A549 (cell line): ENCODE measurements around the gene SRSF10. TPM values are rescaled to one million over a fixed set of nuclear protein-coding genes. Genes with fewer than 3 reads are reported as not detected.

Source experiments
- ATAC-seq, 2 experiments: fragments of 200-7000 bp in 1 of 2; fragments of >200 bp in 1 of 2; cut with Nextera tagmentation in 1 of 2; cut with Tn5 transposase in 1 of 2; 3 replicates each; pipeline versions ENCODE4 v1.8.0 to v1.9.1; 2018 to 2020; ENCODE audit warnings: mild to moderate bottlenecking in 1 of 2, moderate library complexity in 1 of 2
- CTCF ChIA-PET: fragments of 300-600 bp; sonication (Branson Sonifier 250); formaldehyde crosslinking; extraction: SDS; loops from one replicate; lab custom pipeline; 2021; ENCODE audit warnings: antibody characterized with exemption, inconsistent platforms; lab: Yijun Ruan, JAX
- POLR2A ChIA-PET: fragments of 350-600 bp; formaldehyde crosslinking; extraction: SDS; loops from one replicate; lab custom pipeline; 2021; ENCODE audit warnings: antibody characterized with exemption, inconsistent platforms; lab: Yijun Ruan, JAX
- DNase-seq, 2 experiments: peaks; one replicate each; pipeline versions ENCODE4 v3.0.0 to v3.0.0-alpha.2; 2011 to 2016; ENCODE audit warnings: low read depth in 1 of 2, low spot score in 1 of 2
- FAIRE-seq: peaks from 2 replicates; lab custom pipeline; 2011; peaks lifted over from hg19 to GRCh38; lab: Jason Lieb, UNC
- H3K27ac ChIP-seq, 2 experiments: fragments of >200 bp; sonication (Bioruptor Twin); formaldehyde crosslinking; 3 replicates each; pipeline ENCODE4 v1.5.1; 2016 to 2017
- H3K4me1 ChIP-seq: fragments of >200 bp; sonication (Bioruptor Twin); formaldehyde crosslinking; 3 replicates; pipeline ENCODE4 v1.6.1; 2016
- H3K4me2 ChIP-seq: fragments of >200 bp; sonication (Bioruptor Twin); formaldehyde crosslinking; 3 replicates; pipeline ENCODE4 v1.6.1; 2016
- H3K4me3 ChIP-seq: fragments of >200 bp; sonication (Bioruptor Twin); formaldehyde crosslinking; 3 replicates; pipeline ENCODE4 v1.5.1; 2016
- H3K9me3 ChIP-seq: fragments of >200 bp; sonication (Bioruptor Twin); formaldehyde crosslinking; 3 replicates; pipeline ENCODE4 v1.6.1; 2016
- BHLHE40 ChIP-seq: IDR thresholded peaks from 2 replicates; pipeline ENCODE4 v1.6.1; 2012; ENCODE audit warnings: low read depth, low read length, inconsistent platforms
- CBX2 ChIP-seq: fragments of 200-600 bp; sonication (generic); IDR thresholded peaks from 2 replicates; pipeline ENCODE4 v1.6.1; 2016; ENCODE audit warnings: low read depth, mild to moderate bottlenecking, borderline replicate concordance
- CBX8 ChIP-seq: fragments of 200-600 bp; sonication (generic); IDR thresholded peaks from 2 replicates; pipeline ENCODE4 v1.6.1; 2016
- CHD2 ChIP-seq: fragments of 150-350 bp; IDR thresholded peaks from 2 replicates; pipeline ENCODE4 v1.6.1; 2014; ENCODE audit warnings: low read length; ENCODE audit not compliant: partially characterized antibody
- EHF ChIP-seq: fragments of 250-450 bp; sonication (Bioruptor Pico); IDR thresholded peaks from 2 replicates; pipeline ENCODE4 v1.5.0; 2020; ENCODE audit warnings: mild to moderate bottlenecking
- EP300 ChIP-seq, 2 experiments: fragments of >200 bp; sonication (Bioruptor Twin); formaldehyde crosslinking; IDR thresholded peaks; 2 replicates in 1 of 2; 3 replicates in 1 of 2; pipeline ENCODE4 v1.6.1; 2016 to 2017
- ESRRA ChIP-seq: fragments of 150-350 bp; IDR thresholded peaks from 2 replicates; pipeline ENCODE4 v1.6.1; 2014; ENCODE audit warnings: mild to moderate bottlenecking, low read length, borderline replicate concordance
- FOSL2 ChIP-seq, 2 experiments: fragments of 450-650 bp in 1 of 2; fragments of >200 bp in 1 of 2; sonication (Bioruptor Twin) in 1 of 2; formaldehyde crosslinking; IDR thresholded peaks; 2 replicates each; pipeline versions ENCODE4 v1.5.0 to v1.6.1; 2016 to 2020; ENCODE audit warnings: mild to moderate bottlenecking in 1 of 2, moderate library complexity in 1 of 2
- HOXA7 ChIP-seq: fragments of 250-450 bp; sonication (Bioruptor Pico); IDR thresholded peaks from 2 replicates; pipeline ENCODE4 v1.5.0; 2020; ENCODE audit warnings: mild to moderate bottlenecking, moderate library complexity
- HOXB5 ChIP-seq: fragments of 250-450 bp; sonication (Bioruptor Pico); IDR thresholded peaks from 2 replicates; pipeline ENCODE4 v1.5.0; 2020; ENCODE audit warnings: mild to moderate bottlenecking, moderate library complexity
- JUNB ChIP-seq: fragments of >200 bp; sonication (Bioruptor Twin); formaldehyde crosslinking; IDR thresholded peaks from 2 replicates; pipeline ENCODE4 v1.6.1; 2016
- MAZ ChIP-seq: fragments of 150-350 bp; IDR thresholded peaks from 2 replicates; pipeline ENCODE4 v1.6.1; 2014; ENCODE audit warnings: antibody characterized with exemption, low read depth, low read length, borderline replicate concordance
- MYC ChIP-seq: IDR thresholded peaks from 2 replicates; pipeline ENCODE4 v1.6.1; 2012; ENCODE audit warnings: mild to moderate bottlenecking, inconsistent platforms, low read length, improper control_type of control experiment, borderline replicate concordance
- NPAS2 ChIP-seq: fragments of 250-450 bp; sonication (Bioruptor Pico); IDR thresholded peaks from 2 replicates; pipeline ENCODE4 v1.8.0; 2022; ENCODE audit warnings: mild to moderate bottlenecking, moderate library complexity, borderline replicate concordance
- NR3C1 ChIP-seq: fragments of >200 bp; sonication (Bioruptor Twin); formaldehyde crosslinking; IDR thresholded peaks from 3 replicates; pipeline ENCODE4 v1.6.1; 2017
- PHF8 ChIP-seq: fragments of 200-600 bp; sonication (generic); IDR thresholded peaks from 2 replicates; pipeline ENCODE4 v1.6.1; 2016; ENCODE audit warnings: low read depth, mild to moderate bottlenecking, antibody characterized with exemption, moderate library complexity, borderline replicate concordance
- RARB ChIP-seq: fragments of 250-450 bp; sonication (Bioruptor Pico); IDR thresholded peaks from 2 replicates; pipeline ENCODE4 v1.8.0; 2021; ENCODE audit warnings: mild to moderate bottlenecking, moderate library complexity
- RCOR1 ChIP-seq: fragments of 150-350 bp; IDR thresholded peaks from 2 replicates; pipeline ENCODE4 v1.6.1; 2014; ENCODE audit warnings: antibody characterized with exemption, low read length, low read depth
- RFX5 ChIP-seq: fragments of 450-650 bp; IDR thresholded peaks from 2 replicates; pipeline ENCODE4 v1.7.1; 2014; ENCODE audit warnings: antibody characterized with exemption, mild to moderate bottlenecking, moderate library complexity
- RNF2 ChIP-seq: fragments of 200-600 bp; sonication (generic); IDR thresholded peaks from 2 replicates; pipeline ENCODE4 v1.6.1; 2016; ENCODE audit warnings: low read depth, mild to moderate bottlenecking, antibody characterized with exemption, moderate library complexity, borderline replicate concordance
- SMC3 ChIP-seq: fragments of >200 bp; sonication (Bioruptor Twin); formaldehyde crosslinking; IDR thresholded peaks from 3 replicates; pipeline ENCODE4 v1.6.1; 2018; ENCODE audit warnings: inconsistent platforms
- SREBF2 ChIP-seq: fragments of 450-650 bp; IDR thresholded peaks from 2 replicates; pipeline ENCODE4 v1.6.1; 2014; ENCODE audit warnings: mild to moderate bottlenecking, moderate library complexity
- TFCP2L1 ChIP-seq: fragments of 250-450 bp; sonication (Bioruptor Pico); IDR thresholded peaks from 2 replicates; pipeline ENCODE4 v1.5.0; 2021; ENCODE audit warnings: mild to moderate bottlenecking
- TP53 ChIP-seq: fragments of 250-450 bp; sonication (Bioruptor Pico); IDR thresholded peaks from 2 replicates; pipeline ENCODE4 v1.5.0; 2021; ENCODE audit warnings: mild to moderate bottlenecking, moderate library complexity
- ZC3H11A ChIP-seq: fragments of 450-650 bp; IDR thresholded peaks from 2 replicates; pipeline ENCODE4 v1.6.1; 2014; ENCODE audit warnings: antibody characterized with exemption, mild to moderate bottlenecking
- WGBS: methylation state at CpG from one replicate; pipeline ENCODE4 v1.1.6; 2017; ENCODE audit errors: missing lambda C conversion rate; 5-methylcytosine and 5-hydroxymethylcytosine counted together
- polyA minus RNA-seq: library from RNA; depleted of rRNA, polyadenylated mRNA; stranded (reverse); fragments of >200 nt; gene quantifications from 2 replicates; pipeline ENCODE4 v1.2.3, GENCODE V29; 2011; rRNA and poly(A)+ RNA removed
- polyA plus RNA-seq, 4 experiments: library from polyadenylated mRNA; depleted of rRNA in 3 of 4; stranded (reverse); fragments of >200 nt; fragmentation: RNase III in 1 of 4; extraction: RNeasy Plus Mini Kit Qiagen cat#74134 plus additional on column Dnase treatment in 1 of 4; gene quantifications; 2 replicates in 3 of 4; 3 replicates in 1 of 4; pipeline ENCODE4 v1.2.3, GENCODE V29; 2011 to 2017
- TF ChIP-seq, protein P1 (sequence below): IDR thresholded peaks from 2 replicates; pipeline ENCODE4 v1.6.1; 2012; ENCODE audit warnings: low read depth, borderline replicate concordance
- TF ChIP-seq, protein P2 (sequence below): fragments of 150-350 bp; IDR thresholded peaks from 2 replicates; pipeline ENCODE4 v1.6.1; 2014; ENCODE audit warnings: low read depth, mild to moderate bottlenecking, low read length
- TF ChIP-seq, protein P3 (sequence below): fragments of >200 bp; sonication (Bioruptor Twin); formaldehyde crosslinking; IDR thresholded peaks from 3 replicates; pipeline ENCODE4 v1.5.1; 2016
- TF ChIP-seq, protein P4 (sequence below): fragments of 450-650 bp; IDR thresholded peaks from 2 replicates; pipeline ENCODE4 v1.6.1; 2014; ENCODE audit warnings: antibody characterized with exemption
- TF ChIP-seq, protein P5 (sequence below): fragments of 250-450 bp; sonication (Bioruptor Pico); IDR thresholded peaks from 2 replicates; pipeline ENCODE4 v1.5.0; 2020; ENCODE audit warnings: low read depth, mild to moderate bottlenecking, moderate library complexity
- TF ChIP-seq, protein P6 (sequence below): fragments of 250-450 bp; sonication (Bioruptor Pico); IDR thresholded peaks from 2 replicates; pipeline ENCODE4 v1.5.0; 2021; ENCODE audit warnings: mild to moderate bottlenecking, moderate library complexity, borderline replicate concordance

The SRSF10 gene
- polyA plus RNA-seq (2011; rRNA removed) (119 and 180 TPM in 2 replicates), polyA plus RNA-seq (2017; fragmentation: RNase III; extraction: RNeasy Plus Mini Kit Qiagen cat#74134 plus additional on column Dnase treatment) (140 to 141 TPM (median 141 TPM) in 3 replicates), polyA minus RNA-seq (52.7 and 59.3 TPM in 2 replicates)
- polyA plus RNA-seq (2012; cell fraction: cytosol; rRNA removed), result 79.7 and 102 TPM in 2 replicates
- 74.1 and 125 TPM in 2 replicates for polyA plus RNA-seq (2012; cell fraction: nucleus; rRNA removed)

DNA sequence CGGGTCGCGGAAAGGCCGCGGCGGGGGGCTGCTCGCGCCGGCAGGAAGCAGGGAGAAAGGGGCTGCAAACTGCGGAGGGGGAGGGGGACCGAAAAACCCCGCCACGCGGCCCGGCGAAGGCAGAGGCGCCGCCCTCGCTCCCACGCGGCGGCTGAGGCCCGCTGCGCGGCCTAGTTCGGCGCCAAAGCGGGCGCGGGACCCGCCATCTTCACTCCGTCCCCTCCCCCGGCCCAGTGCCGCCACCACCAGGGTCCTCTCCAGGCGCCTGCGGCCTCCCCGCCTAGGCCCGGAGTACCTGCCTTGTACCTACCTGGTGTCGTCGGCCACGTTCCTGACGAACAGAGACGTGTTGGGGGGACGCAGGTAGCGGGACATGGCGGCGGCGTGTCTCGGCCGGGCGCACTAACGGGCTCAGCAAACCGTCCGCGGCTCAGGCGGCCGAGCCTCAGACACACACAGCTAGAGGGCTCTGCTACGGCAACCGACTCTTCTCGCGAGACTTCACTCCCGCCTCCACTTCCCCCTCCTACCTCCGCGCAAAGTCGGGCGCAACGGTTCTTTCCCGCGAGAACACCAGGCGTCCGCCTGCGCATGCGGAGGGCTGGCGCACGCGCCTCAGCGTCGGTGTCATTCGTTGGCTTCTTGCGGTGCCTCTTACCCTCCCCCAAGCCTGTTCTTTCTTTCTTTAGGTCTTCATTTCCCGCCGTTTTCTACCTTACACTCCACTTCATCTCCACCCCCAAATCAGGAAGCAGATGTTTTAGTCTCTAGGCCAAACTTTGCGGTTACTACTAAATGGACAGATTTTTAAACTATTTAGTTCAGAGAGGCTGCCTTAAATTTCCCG lies at the start of gene SRSF10:
TSS of gene SRSF10 (minus strand) at position 447 of the 847 bp plus-strand sequence. CDS start at position 375, 72 bp downstream.
- Histone ChIP-seq H3K4me3 (peak within 1 kb of the TSS; percentile 97), H3K27ac (peak within 1 kb of the TSS; percentile 98 to 100), H3K9me3 (no peaks in the 10 kb centered on the region), H3K4me1 (peaks cover 54% of the 10 kb centered on the region), H3K4me2 (peak within 1 kb of the TSS; percentile 85)
- WGBS, result 1% methylated on average over 46 of the region's 84 CpGs
- DNase-seq, result peak; percentile 87 to 98
- CTCF ChIA-PET, result interaction anchor here (0.7 to 2.3 kb wide), 7 partner anchors 9 to 63 kb away, joined by 3 to 7 read pairs (median 5); no protein-coding TSS in a partner anchor
- ATAC-seq, result peak; percentile 96 to 99
- no peak for FAIRE-seq
- POLR2A ChIA-PET, result interaction anchor here (0.6 to 1.5 kb wide), 11 partner anchors 16 to 66 kb away, joined by 3 to 13 read pairs (median 5); no protein-coding TSS in a partner anchor
- TF ChIP-seq RARB (CRISPR knock-in tag) (no peak), TFCP2L1 (CRISPR knock-in tag) (peak; percentile 31; the same call in 1 of the 2 replicates), MYC (peak; percentile 82; the same call in 1 of the 2 replicates), EHF (CRISPR knock-in tag) (no peak), FOSL2 (IDR thresholded peaks at IDR 0.05) (no peak), FOSL2 (CRISPR knock-in tag; IDR thresholded peaks at IDR 0.05) (no peak), CBX8 (no peak), NPAS2 (CRISPR knock-in tag) (no peak), SMC3 (peak; percentile 33; the same call in 1 of the 3 replicates), RCOR1 (no peak), HOXB5 (peak; percentile 23; the same call in 1 of the 2 replicates), RNF2 (no peak), MAZ (no peak), JUNB (no peak), ESRRA (no peak), CHD2 (peak; percentile 95), PHF8 (peak; percentile 93), ZC3H11A (no peak), TP53 (CRISPR knock-in tag) (no peak), BHLHE40 (no peak), CBX2 (no peak), HOXA7 (no peak), NR3C1 (no peak), EP300 (IDR thresholded peaks at IDR 0.05) (no peak), RFX5 (no peak), SREBF2 (no peak)
- TF ChIP-seq, protein P1, sequence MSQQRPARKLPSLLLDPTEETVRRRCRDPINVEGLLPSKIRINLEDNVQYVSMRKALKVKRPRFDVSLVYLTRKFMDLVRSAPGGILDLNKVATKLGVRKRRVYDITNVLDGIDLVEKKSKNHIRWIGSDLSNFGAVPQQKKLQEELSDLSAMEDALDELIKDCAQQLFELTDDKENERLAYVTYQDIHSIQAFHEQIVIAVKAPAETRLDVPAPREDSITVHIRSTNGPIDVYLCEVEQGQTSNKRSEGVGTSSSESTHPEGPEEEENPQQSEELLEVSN, result peak; percentile 83
- TF ChIP-seq, protein P2, sequence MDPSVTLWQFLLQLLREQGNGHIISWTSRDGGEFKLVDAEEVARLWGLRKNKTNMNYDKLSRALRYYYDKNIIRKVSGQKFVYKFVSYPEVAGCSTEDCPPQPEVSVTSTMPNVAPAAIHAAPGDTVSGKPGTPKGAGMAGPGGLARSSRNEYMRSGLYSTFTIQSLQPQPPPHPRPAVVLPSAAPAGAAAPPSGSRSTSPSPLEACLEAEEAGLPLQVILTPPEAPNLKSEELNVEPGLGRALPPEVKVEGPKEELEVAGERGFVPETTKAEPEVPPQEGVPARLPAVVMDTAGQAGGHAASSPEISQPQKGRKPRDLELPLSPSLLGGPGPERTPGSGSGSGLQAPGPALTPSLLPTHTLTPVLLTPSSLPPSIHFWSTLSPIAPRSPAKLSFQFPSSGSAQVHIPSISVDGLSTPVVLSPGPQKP, result no peak
- TF ChIP-seq, protein P3, sequence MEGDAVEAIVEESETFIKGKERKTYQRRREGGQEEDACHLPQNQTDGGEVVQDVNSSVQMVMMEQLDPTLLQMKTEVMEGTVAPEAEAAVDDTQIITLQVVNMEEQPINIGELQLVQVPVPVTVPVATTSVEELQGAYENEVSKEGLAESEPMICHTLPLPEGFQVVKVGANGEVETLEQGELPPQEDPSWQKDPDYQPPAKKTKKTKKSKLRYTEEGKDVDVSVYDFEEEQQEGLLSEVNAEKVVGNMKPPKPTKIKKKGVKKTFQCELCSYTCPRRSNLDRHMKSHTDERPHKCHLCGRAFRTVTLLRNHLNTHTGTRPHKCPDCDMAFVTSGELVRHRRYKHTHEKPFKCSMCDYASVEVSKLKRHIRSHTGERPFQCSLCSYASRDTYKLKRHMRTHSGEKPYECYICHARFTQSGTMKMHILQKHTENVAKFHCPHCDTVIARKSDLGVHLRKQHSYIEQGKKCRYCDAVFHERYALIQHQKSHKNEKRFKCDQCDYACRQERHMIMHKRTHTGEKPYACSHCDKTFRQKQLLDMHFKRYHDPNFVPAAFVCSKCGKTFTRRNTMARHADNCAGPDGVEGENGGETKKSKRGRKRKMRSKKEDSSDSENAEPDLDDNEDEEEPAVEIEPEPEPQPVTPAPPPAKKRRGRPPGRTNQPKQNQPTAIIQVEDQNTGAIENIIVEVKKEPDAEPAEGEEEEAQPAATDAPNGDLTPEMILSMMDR, result no peak; the same call in 2 of the 3 replicates
- TF ChIP-seq, protein P4, sequence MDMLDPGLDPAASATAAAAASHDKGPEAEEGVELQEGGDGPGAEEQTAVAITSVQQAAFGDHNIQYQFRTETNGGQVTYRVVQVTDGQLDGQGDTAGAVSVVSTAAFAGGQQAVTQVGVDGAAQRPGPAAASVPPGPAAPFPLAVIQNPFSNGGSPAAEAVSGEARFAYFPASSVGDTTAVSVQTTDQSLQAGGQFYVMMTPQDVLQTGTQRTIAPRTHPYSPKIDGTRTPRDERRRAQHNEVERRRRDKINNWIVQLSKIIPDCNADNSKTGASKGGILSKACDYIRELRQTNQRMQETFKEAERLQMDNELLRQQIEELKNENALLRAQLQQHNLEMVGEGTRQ, result no peak
- TF ChIP-seq, protein P5, sequence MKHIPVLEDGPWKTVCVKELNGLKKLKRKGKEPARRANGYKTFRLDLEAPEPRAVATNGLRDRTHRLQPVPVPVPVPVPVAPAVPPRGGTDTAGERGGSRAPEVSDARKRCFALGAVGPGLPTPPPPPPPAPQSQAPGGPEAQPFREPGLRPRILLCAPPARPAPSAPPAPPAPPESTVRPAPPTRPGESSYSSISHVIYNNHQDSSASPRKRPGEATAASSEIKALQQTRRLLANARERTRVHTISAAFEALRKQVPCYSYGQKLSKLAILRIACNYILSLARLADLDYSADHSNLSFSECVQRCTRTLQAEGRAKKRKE (CRISPR knock-in tag), result no peak
- TF ChIP-seq, protein P6, sequence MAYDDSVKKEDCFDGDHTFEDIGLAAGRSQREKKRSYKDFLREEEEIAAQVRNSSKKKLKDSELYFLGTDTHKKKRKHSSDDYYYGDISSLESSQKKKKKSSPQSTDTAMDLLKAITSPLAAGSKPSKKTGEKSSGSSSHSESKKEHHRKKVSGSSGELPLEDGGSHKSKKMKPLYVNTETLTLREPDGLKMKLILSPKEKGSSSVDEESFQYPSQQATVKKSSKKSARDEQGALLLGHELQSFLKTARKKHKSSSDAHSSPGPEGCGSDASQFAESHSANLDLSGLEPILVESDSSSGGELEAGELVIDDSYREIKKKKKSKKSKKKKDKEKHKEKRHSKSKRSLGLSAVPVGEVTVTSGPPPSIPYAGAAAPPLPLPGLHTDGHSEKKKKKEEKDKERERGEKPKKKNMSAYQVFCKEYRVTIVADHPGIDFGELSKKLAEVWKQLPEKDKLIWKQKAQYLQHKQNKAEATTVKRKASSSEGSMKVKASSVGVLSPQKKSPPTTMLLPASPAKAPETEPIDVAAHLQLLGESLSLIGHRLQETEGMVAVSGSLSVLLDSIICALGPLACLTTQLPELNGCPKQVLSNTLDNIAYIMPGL, result no peak
